ENCODE results near the gene SERPINE3. TPM values are rescaled to one million over a fixed set of nuclear protein-coding genes. Genes with fewer than 3 reads are reported as not detected.

Gene SERPINE3
- polyA plus RNA-seq, 1 of the 3 experiments (the other 2 are of a cell fraction), result not detected

DNA sequence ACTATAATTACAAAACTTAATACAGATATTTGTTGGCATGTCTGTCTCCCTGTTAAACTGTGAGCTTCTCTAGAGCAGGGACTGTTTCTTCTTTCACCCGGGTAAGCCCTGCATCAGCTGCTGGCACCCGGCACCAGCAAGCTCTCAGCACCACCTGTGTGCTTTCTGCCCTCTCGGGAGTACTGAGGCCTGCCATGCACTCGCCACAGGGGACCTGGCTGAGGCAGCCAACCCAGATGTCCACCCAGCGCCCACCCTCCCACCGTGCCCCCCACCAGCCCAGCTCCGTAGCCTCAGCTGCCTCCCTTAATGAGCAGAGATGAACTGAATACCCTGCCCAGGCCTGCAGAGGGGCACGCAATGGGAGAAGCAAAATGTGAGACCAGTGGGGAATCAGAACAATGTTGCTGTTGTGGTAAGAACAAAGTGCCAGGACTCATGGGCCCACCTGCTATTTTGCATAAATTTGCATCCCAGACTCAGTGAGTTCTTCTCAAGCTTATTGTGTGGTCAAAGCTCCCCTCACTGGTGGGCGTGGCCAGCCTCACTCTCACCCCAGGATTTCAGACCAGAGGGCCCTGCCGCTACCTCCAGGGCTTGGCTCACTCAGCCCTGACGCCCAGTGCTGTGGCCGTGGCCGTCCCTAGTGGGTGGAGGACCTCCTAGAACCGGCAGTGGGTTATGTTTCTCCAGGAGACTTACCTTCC, 14.6 kb upstream of the SERPINE3 start:
- no peak overlapping the region for H2AFZ ChIP-seq (ENCODE audit: low read depth)
- CTCF ChIA-PET, result interaction anchor here (1.1 to 1.2 kb wide), 2 partner anchors 19 to 473 kb away, joined by 3 to 4 read pairs; no protein-coding TSS in a partner anchor

GRCh38 chr13:51325837-51326236, 13.7 kb upstream of the SERPINE3 start:
- no peaks in the 10 kb centered on the region for H3K79me2 ChIP-seq (ENCODE audit: insufficient read depth)
- no peaks in the 10 kb centered on the region for H3K9me2 ChIP-seq
- no peaks in the 10 kb centered on the region for H3K9me3 ChIP-seq
- no peaks in the 10 kb centered on the region for H3F3A ChIP-seq (replicated peaks; ENCODE audit: insufficient read depth)
- no peaks in the 10 kb centered on the region for H4K20me1 ChIP-seq (ENCODE audit: insufficient read depth)
- POLR2A ChIA-PET, result interaction anchor here (1.0 kb wide), 1 partner anchor 460 kb away, joined by 3 read pairs; no protein-coding TSS in a partner anchor
- no peak overlapping the region for H3K4me3 ChIP-seq (ENCODE audit: low read depth in 2 of 2, low read length in 1 of 2)
- no peak overlapping the region for H3K27ac ChIP-seq (ENCODE audit: low read depth in 2 of 2, low read length in 1 of 2)
- WGBS (ENCODE audit: low lambda C conversion rate), result 93% methylated on average over 6 of the region's 6 CpGs
- H3K4me1 ChIP-seq (ENCODE audit: control insufficient read depth in 1 of 2, insufficient read depth in 2 of 2, low read depth in 1 of 2, low read length in 1 of 2), result peaks cover 0 to 4% of the 10 kb centered on the region in 2 experiments; a peak in 1 of 4 replicates
- DNase-seq, result no peak
- H3K4me2 ChIP-seq, result no peak overlapping the region
- H3K9ac ChIP-seq, result no peak overlapping the region
- CTCF ChIA-PET, result interaction anchor here (1.1 to 1.2 kb wide), 2 partner anchors 20 to 472 kb away, joined by 3 to 4 read pairs; no protein-coding TSS in a partner anchor
- no peaks in the 10 kb centered on the region for H3K36me3 ChIP-seq (replicated peaks in 1 of 2; ENCODE audit: control insufficient read depth in 1 of 2, insufficient read depth in 2 of 2, low read length in 1 of 2)
- H2AFZ ChIP-seq (ENCODE audit: low read depth), result no peak overlapping the region
- no peaks in the 10 kb centered on the region for H3K27me3 ChIP-seq (ENCODE audit: insufficient read depth)
- TF ChIP-seq RAD21 (IDR thresholded peaks at IDR 0.05; ENCODE audit: low read length) (no peak), EP300 (IDR thresholded peaks at IDR 0.05; ENCODE audit: borderline replicate concordance in 1 of 2, low read depth in 1 of 2, low read length in 1 of 2) (no peak), SIN3A (IDR thresholded peaks at IDR 0.05; ENCODE audit: borderline replicate concordance, low read depth, low read length) (no peak), NFIC (IDR thresholded peaks at IDR 0.05; ENCODE audit: borderline replicate concordance) (no peak), ZBTB33 (IDR thresholded peaks at IDR 0.05; ENCODE audit: borderline replicate concordance, low read depth) (no peak), TEAD4 (IDR thresholded peaks at IDR 0.05; ENCODE audit: borderline replicate concordance, insufficient read depth) (no peak), FOXM1 (IDR thresholded peaks at IDR 0.05; ENCODE audit: low read depth) (no peak), EZH2phosphoT487 (IDR thresholded peaks at IDR 0.05; ENCODE audit: borderline replicate concordance, low read depth) (no peak), MXI1 (IDR thresholded peaks at IDR 0.05; ENCODE audit: low read depth, low read length) (no peak), TCF12 (IDR thresholded peaks at IDR 0.05) (no peak), TAF1 (IDR thresholded peaks at IDR 0.05; ENCODE audit: borderline replicate concordance, low read depth, low read length) (no peak), JUND (IDR thresholded peaks at IDR 0.05) (no peak)
- TF ChIP-seq, protein P1, sequence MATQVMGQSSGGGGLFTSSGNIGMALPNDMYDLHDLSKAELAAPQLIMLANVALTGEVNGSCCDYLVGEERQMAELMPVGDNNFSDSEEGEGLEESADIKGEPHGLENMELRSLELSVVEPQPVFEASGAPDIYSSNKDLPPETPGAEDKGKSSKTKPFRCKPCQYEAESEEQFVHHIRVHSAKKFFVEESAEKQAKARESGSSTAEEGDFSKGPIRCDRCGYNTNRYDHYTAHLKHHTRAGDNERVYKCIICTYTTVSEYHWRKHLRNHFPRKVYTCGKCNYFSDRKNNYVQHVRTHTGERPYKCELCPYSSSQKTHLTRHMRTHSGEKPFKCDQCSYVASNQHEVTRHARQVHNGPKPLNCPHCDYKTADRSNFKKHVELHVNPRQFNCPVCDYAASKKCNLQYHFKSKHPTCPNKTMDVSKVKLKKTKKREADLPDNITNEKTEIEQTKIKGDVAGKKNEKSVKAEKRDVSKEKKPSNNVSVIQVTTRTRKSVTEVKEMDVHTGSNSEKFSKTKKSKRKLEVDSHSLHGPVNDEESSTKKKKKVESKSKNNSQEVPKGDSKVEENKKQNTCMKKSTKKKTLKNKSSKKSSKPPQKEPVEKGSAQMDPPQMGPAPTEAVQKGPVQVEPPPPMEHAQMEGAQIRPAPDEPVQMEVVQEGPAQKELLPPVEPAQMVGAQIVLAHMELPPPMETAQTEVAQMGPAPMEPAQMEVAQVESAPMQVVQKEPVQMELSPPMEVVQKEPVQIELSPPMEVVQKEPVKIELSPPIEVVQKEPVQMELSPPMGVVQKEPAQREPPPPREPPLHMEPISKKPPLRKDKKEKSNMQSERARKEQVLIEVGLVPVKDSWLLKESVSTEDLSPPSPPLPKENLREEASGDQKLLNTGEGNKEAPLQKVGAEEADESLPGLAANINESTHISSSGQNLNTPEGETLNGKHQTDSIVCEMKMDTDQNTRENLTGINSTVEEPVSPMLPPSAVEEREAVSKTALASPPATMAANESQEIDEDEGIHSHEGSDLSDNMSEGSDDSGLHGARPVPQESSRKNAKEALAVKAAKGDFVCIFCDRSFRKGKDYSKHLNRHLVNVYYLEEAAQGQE (IDR thresholded peaks at IDR 0.05; ENCODE audit: low read depth, low read length), result no peak
- TF ChIP-seq, protein P2, sequence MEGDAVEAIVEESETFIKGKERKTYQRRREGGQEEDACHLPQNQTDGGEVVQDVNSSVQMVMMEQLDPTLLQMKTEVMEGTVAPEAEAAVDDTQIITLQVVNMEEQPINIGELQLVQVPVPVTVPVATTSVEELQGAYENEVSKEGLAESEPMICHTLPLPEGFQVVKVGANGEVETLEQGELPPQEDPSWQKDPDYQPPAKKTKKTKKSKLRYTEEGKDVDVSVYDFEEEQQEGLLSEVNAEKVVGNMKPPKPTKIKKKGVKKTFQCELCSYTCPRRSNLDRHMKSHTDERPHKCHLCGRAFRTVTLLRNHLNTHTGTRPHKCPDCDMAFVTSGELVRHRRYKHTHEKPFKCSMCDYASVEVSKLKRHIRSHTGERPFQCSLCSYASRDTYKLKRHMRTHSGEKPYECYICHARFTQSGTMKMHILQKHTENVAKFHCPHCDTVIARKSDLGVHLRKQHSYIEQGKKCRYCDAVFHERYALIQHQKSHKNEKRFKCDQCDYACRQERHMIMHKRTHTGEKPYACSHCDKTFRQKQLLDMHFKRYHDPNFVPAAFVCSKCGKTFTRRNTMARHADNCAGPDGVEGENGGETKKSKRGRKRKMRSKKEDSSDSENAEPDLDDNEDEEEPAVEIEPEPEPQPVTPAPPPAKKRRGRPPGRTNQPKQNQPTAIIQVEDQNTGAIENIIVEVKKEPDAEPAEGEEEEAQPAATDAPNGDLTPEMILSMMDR (IDR thresholded peaks at IDR 0.05), result no peak

More for the DNA sequence above, 14.6 kb upstream of the SERPINE3 start:
- no peaks in the 10 kb centered on the region for H3K9me3 ChIP-seq
- no peaks in the 10 kb centered on the region for H3K79me2 ChIP-seq (ENCODE audit: insufficient read depth)
- no peaks in the 10 kb centered on the region for H3K27me3 ChIP-seq (ENCODE audit: insufficient read depth)
- POLR2A ChIA-PET, result interaction anchor here (1.0 kb wide), 1 partner anchor 461 kb away, joined by 3 read pairs; no protein-coding TSS in a partner anchor
- H3F3A ChIP-seq (replicated peaks; ENCODE audit: insufficient read depth), result no peaks in the 10 kb centered on the region
- no peaks in the 10 kb centered on the region for H4K20me1 ChIP-seq (ENCODE audit: insufficient read depth)
- H3K4me2 ChIP-seq, result no peak overlapping the region
- no peak overlapping the region for H3K27ac ChIP-seq (ENCODE audit: low read depth in 2 of 2, low read length in 1 of 2)
- TF ChIP-seq IRF3 (IDR thresholded peaks at IDR 0.05; ENCODE audit: low read depth, low read length), result no peak
- no peak for TF ChIP-seq FOSL2 (IDR thresholded peaks at IDR 0.05; ENCODE audit: borderline replicate concordance, low read depth)
- no peak for TF ChIP-seq SIN3A (IDR thresholded peaks at IDR 0.05; ENCODE audit: borderline replicate concordance, low read depth, low read length)
- H3K4me3 ChIP-seq (ENCODE audit: low read depth in 2 of 2, low read length in 1 of 2), result no peak overlapping the region
- no peaks in the 10 kb centered on the region for H3K9me2 ChIP-seq
- DNase-seq, result no peak
- H3K9ac ChIP-seq, result no peak overlapping the region
- WGBS (ENCODE audit: low lambda C conversion rate), result 50% methylated on average over 11 of the region's 14 CpGs
- H3K36me3 ChIP-seq (replicated peaks in 1 of 2; ENCODE audit: control insufficient read depth in 1 of 2, insufficient read depth in 2 of 2, low read length in 1 of 2), result no peaks in the 10 kb centered on the region
- H3K4me1 ChIP-seq (ENCODE audit: control insufficient read depth in 1 of 2, insufficient read depth in 2 of 2, low read depth in 1 of 2, low read length in 1 of 2), result no peaks in the 10 kb centered on the region; a peak in 1 of 4 replicates

Data from SK-N-SH (cell line).